ENCODE measurements around the gene CXCL16.

GRCh38 chr17:4703330-4703691 lies 36.4 kb downstream of the CXCL16 start:
- TF ChIP-seq EZH2 (IDR thresholded peaks at IDR 0.05; ENCODE audit: low read length, unreplicated experiment) (no peak), CTCF (conservative IDR thresholded peaks at IDR 0.05; ENCODE audit: low read depth, low read length) (no peak)
